ENCODE data around the gene DMBT1. TPM values are rescaled to one million over a fixed set of nuclear protein-coding genes. Genes with fewer than 3 reads are reported as not detected.

Gene DMBT1
- total and polyA plus RNA-seq, 7 experiments from 2014 or later, result not detected

- Mint-ChIP-seq H3K9me3 (peaks cover 0 to 2% (median 0%) of the 10 kb centered on the region in 11 donors), H3K36me3 (no peaks in the 10 kb centered on the region), H3K27ac (no peak overlapping the region), H3K4me1 (no peaks in the 10 kb centered on the region), H3K27me3 (peaks cover 3 to 40% (median 15%) of the 10 kb centered on the region in 5 donors), H3K4me3 (no peak overlapping the region)
- H3K9me3 ChIP-seq (ENCODE audit: control insufficient read depth in 2 of 3, low read length in 3 of 3), result no peaks in the 10 kb centered on the region
- no peaks in the 10 kb centered on the region for H3K4me1 ChIP-seq (ENCODE audit: control insufficient read depth in 2 of 2, insufficient read depth in 2 of 2, low read length in 2 of 2)
- H3K27ac ChIP-seq (ENCODE audit: low read depth, low read length), result no peak overlapping the region
- ChIA-PET POLR2A (no interaction called here), CTCF (no interaction called here)
- no peak for ATAC-seq
- H3K4me3 ChIP-seq (ENCODE audit: low read length), result no peak overlapping the region
- no peak for DNase-seq
- H3K27me3 ChIP-seq (ENCODE audit: control insufficient read depth in 2 of 2, insufficient read depth in 2 of 2, low read length in 2 of 2), result no peaks in the 10 kb centered on the region
- no peaks in the 10 kb centered on the region for H3K36me3 ChIP-seq (ENCODE audit: control insufficient read depth in 2 of 3, insufficient read depth in 3 of 3, low read length in 3 of 3)
- intact Hi-C loops (cut with micrococcal nuclease), result no loop called here
Observed at GRCh38 chr10:122660696-122661095, 100.1 kb downstream of the DMBT1 start.

- Histone ChIP-seq H3K36me3 (ENCODE audit: control insufficient read depth in 2 of 3, insufficient read depth in 3 of 3, low read length in 3 of 3) (no peaks in the 10 kb centered on the region), H3K4me3 (ENCODE audit: low read length) (no peak overlapping the region), H3K4me1 (ENCODE audit: control insufficient read depth in 2 of 2, insufficient read depth in 2 of 2, low read length in 2 of 2) (no peaks in the 10 kb centered on the region), H3K27ac (ENCODE audit: low read depth, low read length) (no peak overlapping the region), H3K27me3 (ENCODE audit: control insufficient read depth in 2 of 2, insufficient read depth in 2 of 2, low read length in 2 of 2) (no peaks in the 10 kb centered on the region), H3K9me3 (ENCODE audit: control insufficient read depth in 2 of 3, low read length in 3 of 3) (no peaks in the 10 kb centered on the region)
- Mint-ChIP-seq H3K4me1 (no peaks in the 10 kb centered on the region), H3K9me3 (peaks cover 0 to 2% (median 0%) of the 10 kb centered on the region in 11 donors), H3K36me3 (no peaks in the 10 kb centered on the region), H3K27me3 (peaks cover 4 to 37% (median 25%) of the 10 kb centered on the region in 5 donors), H3K27ac (no peak overlapping the region), H3K4me3 (no peak overlapping the region)
- ATAC-seq, result no peak
- ChIA-PET POLR2A (no interaction called here), CTCF (no interaction called here)
- intact Hi-C loops (cut with micrococcal nuclease), result no loop called here
- no peak for DNase-seq
Observed at GRCh38 chr10:122662231-122662630, 101.7 kb downstream of the DMBT1 start.

GRCh38 chr10:122663516-122664130, 103.1 kb downstream of the DMBT1 start:
- H3K27ac ChIP-seq (ENCODE audit: low read depth, low read length), result no peak overlapping the region
- ChIA-PET CTCF (no interaction called here), POLR2A (no interaction called here)
- DNase-seq (no peak), ATAC-seq (no peak)
- H3K4me3 ChIP-seq (ENCODE audit: low read length), result no peak overlapping the region
- H3K36me3 ChIP-seq (ENCODE audit: control insufficient read depth in 2 of 3, insufficient read depth in 3 of 3, low read length in 3 of 3), result no peaks in the 10 kb centered on the region
- H3K36me3 Mint-ChIP-seq, result no peaks in the 10 kb centered on the region
- no peaks in the 10 kb centered on the region for H3K27me3 ChIP-seq (ENCODE audit: control insufficient read depth in 2 of 2, insufficient read depth in 2 of 2, low read length in 2 of 2)
- peaks cover 0 to 2% (median 0%) of the 10 kb centered on the region in 11 donors for H3K9me3 Mint-ChIP-seq
- H3K27me3 Mint-ChIP-seq, result peaks cover 6 to 39% (median 26%) of the 10 kb centered on the region in 5 donors
- H3K27ac Mint-ChIP-seq, result no peak overlapping the region
- no peaks in the 10 kb centered on the region for H3K4me1 ChIP-seq (ENCODE audit: control insufficient read depth in 2 of 2, insufficient read depth in 2 of 2, low read length in 2 of 2)
- peaks cover 0 to 2% (median 0%) of the 10 kb centered on the region in 7 donors for H3K4me1 Mint-ChIP-seq
- intact Hi-C loops (cut with micrococcal nuclease), result no loop called here
- H3K9me3 ChIP-seq (ENCODE audit: control insufficient read depth in 2 of 3, low read length in 3 of 3), result no peaks in the 10 kb centered on the region
- H3K4me3 Mint-ChIP-seq, result no peak overlapping the region

GRCh38 chr10:122664501-122664900, 103.9 kb downstream of the DMBT1 start:
- H3K27ac ChIP-seq (ENCODE audit: low read depth, low read length), result no peak overlapping the region
- H3K36me3 ChIP-seq (ENCODE audit: control insufficient read depth in 2 of 3, insufficient read depth in 3 of 3, low read length in 3 of 3), result no peaks in the 10 kb centered on the region
- peaks cover 0 to 2% (median 0%) of the 10 kb centered on the region in 11 donors for H3K9me3 Mint-ChIP-seq
- H3K4me1 Mint-ChIP-seq, result peaks cover 0 to 2% (median 0%) of the 10 kb centered on the region in 7 donors
- no peak overlapping the region for H3K4me3 Mint-ChIP-seq
- ChIA-PET CTCF (no interaction called here), POLR2A (no interaction called here)
- H3K27ac Mint-ChIP-seq, result no peak overlapping the region
- DNase-seq (no peak), ATAC-seq (no peak)
- peaks cover 6 to 34% (median 26%) of the 10 kb centered on the region in 5 donors for H3K27me3 Mint-ChIP-seq
- intact Hi-C loops (cut with micrococcal nuclease), result no loop called here
- no peak overlapping the region for H3K4me3 ChIP-seq (ENCODE audit: low read length)
- H3K27me3 ChIP-seq (ENCODE audit: control insufficient read depth in 2 of 2, insufficient read depth in 2 of 2, low read length in 2 of 2), result peaks cover 0 to 2% of the 10 kb centered on the region in 2 donors
- H3K36me3 Mint-ChIP-seq, result no peaks in the 10 kb centered on the region
- no peaks in the 10 kb centered on the region for H3K4me1 ChIP-seq (ENCODE audit: control insufficient read depth in 2 of 2, insufficient read depth in 2 of 2, low read length in 2 of 2)
- no peaks in the 10 kb centered on the region for H3K9me3 ChIP-seq (ENCODE audit: control insufficient read depth in 2 of 3, low read length in 3 of 3)

- no peak overlapping the region for H3K4me3 Mint-ChIP-seq
Observed at GRCh38 chr10:122665329-122665860, 104.8 kb downstream of the DMBT1 start.

GRCh38 chr10:122665946-122666345, 105.4 kb downstream of the DMBT1 start:
- no peak overlapping the region for H3K27ac ChIP-seq (ENCODE audit: low read depth, low read length)
- Mint-ChIP-seq H3K9me3 (peaks cover 0 to 1% (median 0%) of the 10 kb centered on the region in 11 donors), H3K4me3 (no peak overlapping the region), H3K36me3 (no peaks in the 10 kb centered on the region), H3K27me3 (peaks cover 6 to 41% (median 26%) of the 10 kb centered on the region in 5 donors), H3K4me1 (peaks cover 0 to 2% (median 0%) of the 10 kb centered on the region in 7 donors), H3K27ac (no peak overlapping the region)
- intact Hi-C loops (cut with micrococcal nuclease), result no loop called here
- H3K9me3 ChIP-seq (ENCODE audit: control insufficient read depth in 2 of 3, low read length in 3 of 3), result no peaks in the 10 kb centered on the region
- DNase-seq (no peak), ATAC-seq (no peak)
- H3K4me3 ChIP-seq (ENCODE audit: low read length), result no peak overlapping the region
- H3K4me1 ChIP-seq (ENCODE audit: control insufficient read depth in 2 of 2, insufficient read depth in 2 of 2, low read length in 2 of 2), result no peaks in the 10 kb centered on the region
- peaks cover 0 to 5% of the 10 kb centered on the region in 2 donors for H3K27me3 ChIP-seq (ENCODE audit: control insufficient read depth in 2 of 2, insufficient read depth in 2 of 2, low read length in 2 of 2)
- no peaks in the 10 kb centered on the region for H3K36me3 ChIP-seq (ENCODE audit: control insufficient read depth in 2 of 3, insufficient read depth in 3 of 3, low read length in 3 of 3)
- CTCF ChIA-PET, result no interaction called here
- POLR2A ChIA-PET, result no interaction called here

More at GRCh38 chr10:122665329-122665860, 104.8 kb downstream of the DMBT1 start:
- no peaks in the 10 kb centered on the region for H3K4me1 ChIP-seq (ENCODE audit: control insufficient read depth in 2 of 2, insufficient read depth in 2 of 2, low read length in 2 of 2)
- no peaks in the 10 kb centered on the region for H3K36me3 ChIP-seq (ENCODE audit: control insufficient read depth in 2 of 3, insufficient read depth in 3 of 3, low read length in 3 of 3)
- no peak for ATAC-seq
- no peak overlapping the region for H3K27ac ChIP-seq (ENCODE audit: low read depth, low read length)
- peaks cover 0 to 5% of the 10 kb centered on the region in 2 donors for H3K27me3 ChIP-seq (ENCODE audit: control insufficient read depth in 2 of 2, insufficient read depth in 2 of 2, low read length in 2 of 2)
- H3K4me3 ChIP-seq (ENCODE audit: low read length), result no peak overlapping the region
- CTCF ChIA-PET, result no interaction called here
- H3K9me3 ChIP-seq (ENCODE audit: control insufficient read depth in 2 of 3, low read length in 3 of 3), result no peaks in the 10 kb centered on the region
- intact Hi-C loops (cut with micrococcal nuclease), result no loop called here
- peaks cover 6 to 35% (median 26%) of the 10 kb centered on the region in 5 donors for H3K27me3 Mint-ChIP-seq
- H3K4me1 Mint-ChIP-seq, result peaks cover 0 to 2% (median 0%) of the 10 kb centered on the region in 7 donors
- no peak for DNase-seq
- no peak overlapping the region for H3K27ac Mint-ChIP-seq
- H3K36me3 Mint-ChIP-seq, result no peaks in the 10 kb centered on the region
- H3K9me3 Mint-ChIP-seq, result peaks cover 0 to 2% (median 0%) of the 10 kb centered on the region in 11 donors
- POLR2A ChIA-PET, result no interaction called here

GRCh38 chr10:122669045-122669444, 108.5 kb downstream of the DMBT1 start:
- ChIA-PET POLR2A (no interaction called here), CTCF (no interaction called here)
- Histone ChIP-seq H3K27ac (ENCODE audit: low read depth, low read length) (no peak overlapping the region), H3K36me3 (ENCODE audit: control insufficient read depth in 2 of 3, insufficient read depth in 3 of 3, low read length in 3 of 3) (no peaks in the 10 kb centered on the region), H3K4me1 (ENCODE audit: control insufficient read depth in 2 of 2, insufficient read depth in 2 of 2, low read length in 2 of 2) (no peaks in the 10 kb centered on the region), H3K4me3 (ENCODE audit: low read length) (no peak overlapping the region), H3K9me3 (ENCODE audit: control insufficient read depth in 2 of 3, low read length in 3 of 3) (no peaks in the 10 kb centered on the region), H3K27me3 (ENCODE audit: control insufficient read depth in 2 of 2, insufficient read depth in 2 of 2, low read length in 2 of 2) (peaks cover 0 to 5% of the 10 kb centered on the region in 2 donors)
- no peaks in the 10 kb centered on the region for H3K9me3 Mint-ChIP-seq
- no peaks in the 10 kb centered on the region for H3K36me3 Mint-ChIP-seq
- intact Hi-C loops (cut with micrococcal nuclease), result no loop called here
- H3K27me3 Mint-ChIP-seq, result peaks cover 8 to 38% (median 27%) of the 10 kb centered on the region in 5 donors
- ATAC-seq (no peak), DNase-seq (no peak)
- H3K4me3 Mint-ChIP-seq, result no peak overlapping the region
- peaks cover 0 to 2% (median 0%) of the 10 kb centered on the region in 7 donors for H3K4me1 Mint-ChIP-seq
- no peak overlapping the region for H3K27ac Mint-ChIP-seq
